GM18508 (cell line): Measurements from ENCODE around the gene XPNPEP1.

Experiments
- ATAC-seq: cut with Tn5 transposase; IDR thresholded peaks from one replicate; pipeline ENCODE4 v1.9.1; 2021; ENCODE audit warnings: moderate number of reproducible peaks; ENCODE audit not compliant: insufficient read depth, unreplicated experiment

The XPNPEP1 gene

GRCh38 chr10:109898007-109898406 lies 25.3 kb downstream of the XPNPEP1 start:
- no peak for ATAC-seq

GRCh38 chr10:109895848-109896247 lies 27.5 kb downstream of the XPNPEP1 start:
- no peak for ATAC-seq

GRCh38 chr10:109895095-109895818 lies 28.1 kb downstream of the XPNPEP1 start:
- ATAC-seq: no peak

GRCh38 chr10:109894516-109894915 lies 28.8 kb downstream of the XPNPEP1 start:
- no peak for ATAC-seq

- no peak for ATAC-seq
Measured at GRCh38 chr10:109893386-109893785, 29.9 kb downstream of the XPNPEP1 start.

- no peak for ATAC-seq
Measured at GRCh38 chr10:109892931-109893330, 30.4 kb downstream of the XPNPEP1 start.

- ATAC-seq: no peak
Measured at GRCh38 chr10:109892117-109892516, 31.2 kb downstream of the XPNPEP1 start.

- ATAC-seq: no peak
Measured at GRCh38 chr10:109891105-109891504, 32.2 kb downstream of the XPNPEP1 start.

- no peak for ATAC-seq
Measured at GRCh38 chr10:109889867-109890266, 33.4 kb downstream of the XPNPEP1 start.

- no peak for ATAC-seq
Measured at GRCh38 chr10:109887776-109888175, 35.5 kb downstream of the XPNPEP1 start.

GRCh38 chr10:109887243-109887642 lies 36.1 kb downstream of the XPNPEP1 start:
- no peak for ATAC-seq

GRCh38 chr10:109886781-109887140 lies 36.5 kb downstream of the XPNPEP1 start:
- no peak for ATAC-seq

- ATAC-seq: no peak
Measured at GRCh38 chr10:109886037-109886780, 37.1 kb downstream of the XPNPEP1 start.

- ATAC-seq: peak; percentile 51
Measured at GRCh38 chr10:109883859-109884771, 39.2 kb downstream of the XPNPEP1 start.

- ATAC-seq: no peak
Measured at GRCh38 chr10:109882251-109883057, 40.9 kb downstream of the XPNPEP1 start.

- ATAC-seq: no peak
Measured at GRCh38 chr10:109881769-109882057, 41.6 kb downstream of the XPNPEP1 start.

- peak; percentile 64 for ATAC-seq
Measured at GRCh38 chr10:109880886-109881768, 42.2 kb downstream of the XPNPEP1 start.

- ATAC-seq: no peak
Measured at GRCh38 chr10:109877546-109877945, 45.8 kb downstream of the XPNPEP1 start.
